ENCODE data around the gene SCPEP1. TPM values are rescaled to one million over a fixed set of nuclear protein-coding genes. Genes with fewer than 3 reads are reported as not detected.

Gene SCPEP1
- polyA plus RNA-seq, 1 donor from 2014 or later: 2.6 TPM

DNA sequence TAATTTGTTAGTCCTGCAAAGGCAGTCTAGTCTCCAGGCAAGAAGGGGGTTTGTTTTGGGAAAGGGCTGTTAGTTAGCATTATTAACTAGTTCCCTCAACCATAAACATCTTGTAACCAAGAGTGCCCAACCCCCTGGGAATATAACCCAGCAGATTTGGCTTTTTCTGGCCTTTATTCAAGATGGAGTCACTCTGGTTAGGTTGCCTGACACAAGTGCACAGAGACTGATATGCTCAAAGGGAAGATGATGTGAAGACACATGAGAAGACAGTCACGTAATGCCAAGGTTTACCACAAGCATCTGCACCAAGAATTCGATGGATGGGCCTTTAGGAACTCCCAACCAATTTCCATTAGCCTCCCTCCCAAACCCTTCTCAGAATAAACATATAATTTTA, 3.9 kb upstream of the SCPEP1 start:
- H2AFZ ChIP-seq (ENCODE audit: low read depth, low read length): no peak overlapping the region
- no peaks in the 10 kb centered on the region for H4K20me1 ChIP-seq (ENCODE audit: insufficient read depth)
- no peaks in the 10 kb centered on the region for H3K27me3 ChIP-seq (ENCODE audit: insufficient read depth, low read depth, low read length)
- no peak overlapping the region for H3K9ac ChIP-seq (ENCODE audit: low read length)
- no peaks in the 10 kb centered on the region for H3K9me2 ChIP-seq (ENCODE audit: insufficient read depth, low read length)
- TF ChIP-seq MXI1 (conservative IDR thresholded peaks at IDR 0.05; ENCODE audit: poor library complexity, severe bottlenecking) (no peak), EZH2 (IDR thresholded peaks at IDR 0.05; ENCODE audit: borderline replicate concordance, insufficient read depth, low read length, poor library complexity, severe bottlenecking) (no peak), CTCF (IDR thresholded peaks at IDR 0.05; ENCODE audit: poor library complexity, severe bottlenecking) (no peak), POLR2AphosphoS5 (IDR thresholded peaks at IDR 0.05) (no peak), SMC3 (conservative IDR thresholded peaks at IDR 0.05; ENCODE audit: poor library complexity) (no peak), RAD21 (conservative IDR thresholded peaks at IDR 0.05) (no peak), TAF1 (IDR thresholded peaks at IDR 0.05; ENCODE audit: low read depth) (no peak), EP300 (conservative IDR thresholded peaks at IDR 0.05; ENCODE audit: poor library complexity, severe bottlenecking) (no peak)
- TF ChIP-seq, protein P1, sequence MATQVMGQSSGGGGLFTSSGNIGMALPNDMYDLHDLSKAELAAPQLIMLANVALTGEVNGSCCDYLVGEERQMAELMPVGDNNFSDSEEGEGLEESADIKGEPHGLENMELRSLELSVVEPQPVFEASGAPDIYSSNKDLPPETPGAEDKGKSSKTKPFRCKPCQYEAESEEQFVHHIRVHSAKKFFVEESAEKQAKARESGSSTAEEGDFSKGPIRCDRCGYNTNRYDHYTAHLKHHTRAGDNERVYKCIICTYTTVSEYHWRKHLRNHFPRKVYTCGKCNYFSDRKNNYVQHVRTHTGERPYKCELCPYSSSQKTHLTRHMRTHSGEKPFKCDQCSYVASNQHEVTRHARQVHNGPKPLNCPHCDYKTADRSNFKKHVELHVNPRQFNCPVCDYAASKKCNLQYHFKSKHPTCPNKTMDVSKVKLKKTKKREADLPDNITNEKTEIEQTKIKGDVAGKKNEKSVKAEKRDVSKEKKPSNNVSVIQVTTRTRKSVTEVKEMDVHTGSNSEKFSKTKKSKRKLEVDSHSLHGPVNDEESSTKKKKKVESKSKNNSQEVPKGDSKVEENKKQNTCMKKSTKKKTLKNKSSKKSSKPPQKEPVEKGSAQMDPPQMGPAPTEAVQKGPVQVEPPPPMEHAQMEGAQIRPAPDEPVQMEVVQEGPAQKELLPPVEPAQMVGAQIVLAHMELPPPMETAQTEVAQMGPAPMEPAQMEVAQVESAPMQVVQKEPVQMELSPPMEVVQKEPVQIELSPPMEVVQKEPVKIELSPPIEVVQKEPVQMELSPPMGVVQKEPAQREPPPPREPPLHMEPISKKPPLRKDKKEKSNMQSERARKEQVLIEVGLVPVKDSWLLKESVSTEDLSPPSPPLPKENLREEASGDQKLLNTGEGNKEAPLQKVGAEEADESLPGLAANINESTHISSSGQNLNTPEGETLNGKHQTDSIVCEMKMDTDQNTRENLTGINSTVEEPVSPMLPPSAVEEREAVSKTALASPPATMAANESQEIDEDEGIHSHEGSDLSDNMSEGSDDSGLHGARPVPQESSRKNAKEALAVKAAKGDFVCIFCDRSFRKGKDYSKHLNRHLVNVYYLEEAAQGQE (IDR thresholded peaks at IDR 0.05; ENCODE audit: borderline replicate concordance): no peak
- H3K9me3 ChIP-seq (ENCODE audit: low read length): no peaks in the 10 kb centered on the region
- no peaks in the 10 kb centered on the region for H3K79me2 ChIP-seq (replicated peaks; ENCODE audit: insufficient read depth, low read length)
- no peak overlapping the region for H3K4me3 ChIP-seq (ENCODE audit: low read length)
- no peak overlapping the region for H3K4me2 ChIP-seq (ENCODE audit: low read length)
- no peak overlapping the region for H3K27ac ChIP-seq (ENCODE audit: low read length)
- no peaks in the 10 kb centered on the region for H3K36me3 ChIP-seq (ENCODE audit: insufficient read depth, low read length)
- no peaks in the 10 kb centered on the region for H3F3A ChIP-seq (ENCODE audit: insufficient read depth, low read length, poor library complexity, severe bottlenecking)

GRCh38 chr17:56975656-56976055, 2.3 kb upstream of the SCPEP1 start:
- no peak overlapping the region for H3K27ac ChIP-seq (ENCODE audit: low read length)
- no peaks in the 10 kb centered on the region for H3K79me2 ChIP-seq (replicated peaks; ENCODE audit: insufficient read depth, low read length)
- H3K4me3 ChIP-seq (ENCODE audit: low read length): no peak overlapping the region
- H3F3A ChIP-seq (ENCODE audit: insufficient read depth, low read length, poor library complexity, severe bottlenecking): no peaks in the 10 kb centered on the region
- no peaks in the 10 kb centered on the region for H4K20me1 ChIP-seq (ENCODE audit: insufficient read depth)
- H3K9me3 ChIP-seq (ENCODE audit: low read length): no peaks in the 10 kb centered on the region
- no peaks in the 10 kb centered on the region for H3K9me2 ChIP-seq (ENCODE audit: insufficient read depth, low read length)
- H3K4me2 ChIP-seq (ENCODE audit: low read length): no peak overlapping the region
- H3K36me3 ChIP-seq (ENCODE audit: insufficient read depth, low read length): no peaks in the 10 kb centered on the region
- TF ChIP-seq TAF1 (IDR thresholded peaks at IDR 0.05; ENCODE audit: low read depth) (no peak), MXI1 (conservative IDR thresholded peaks at IDR 0.05; ENCODE audit: poor library complexity, severe bottlenecking) (no peak), POLR2AphosphoS5 (IDR thresholded peaks at IDR 0.05) (no peak), RAD21 (conservative IDR thresholded peaks at IDR 0.05) (no peak), EZH2 (IDR thresholded peaks at IDR 0.05; ENCODE audit: borderline replicate concordance, insufficient read depth, low read length, poor library complexity, severe bottlenecking) (no peak), EP300 (conservative IDR thresholded peaks at IDR 0.05; ENCODE audit: poor library complexity, severe bottlenecking) (no peak), CTCF (IDR thresholded peaks at IDR 0.05; ENCODE audit: poor library complexity, severe bottlenecking) (no peak), SMC3 (conservative IDR thresholded peaks at IDR 0.05; ENCODE audit: poor library complexity) (no peak)
- TF ChIP-seq, protein P1 (IDR thresholded peaks at IDR 0.05; ENCODE audit: borderline replicate concordance): no peak
- H2AFZ ChIP-seq (ENCODE audit: low read depth, low read length): no peak overlapping the region
- no peak overlapping the region for H3K9ac ChIP-seq (ENCODE audit: low read length)
- no peaks in the 10 kb centered on the region for H3K27me3 ChIP-seq (ENCODE audit: insufficient read depth, low read depth, low read length)
